IMR-90 (cell line): Measurements from ENCODE around the gene CBX6. TPM values are rescaled to one million over a fixed set of nuclear protein-coding genes. Genes with fewer than 3 reads are reported as not detected.
"Not testable (repeated sequence)": the region's sequence is repeated elsewhere in the genome, so short reads cannot be mapped to it uniquely, and the experiment has no call there.

Experiments
- ATAC-seq: fragments of 200-7000 bp; cut with Tn5 transposase; 2 replicates; pipeline ENCODE4 v1.9.1; 2020; ENCODE audit warnings: low read depth, mild to moderate bottlenecking, moderate library complexity
- BruUV-seq: library from RNA; stranded (reverse); fragments of 400-500 nt; replicated peaks from 2 replicates; lab custom pipeline; 2021; lab: Mats Ljungman, UMichigan
- CTCF ChIA-PET: fragments of 300-600 bp; formaldehyde crosslinking; extraction: SDS; loops from one replicate; lab custom pipeline; 2021; ENCODE audit warnings: antibody characterized with exemption; lab: Yijun Ruan, JAX
- POLR2A ChIA-PET: fragments of 300-600 bp; sonication (Branson Sonifier 250); formaldehyde crosslinking; loops from one replicate; lab custom pipeline; 2022; ENCODE audit warnings: antibody characterized with exemption; ENCODE audit not compliant: unreplicated experiment; lab: Charles Lee
- DNase-seq: peaks from one replicate; pipeline ENCODE4 v3.0.0; 2013
- H2AFZ ChIP-seq: replicated peaks from 2 replicates; pipeline ENCODE3; 2013; ENCODE audit warnings: low read length, mild to moderate bottlenecking; ENCODE audit not compliant: poor library complexity
- H2AK5ac ChIP-seq: 2 replicates; pipeline ENCODE4 v1.6.1; 2013; ENCODE audit warnings: low read depth, low read length, inconsistent platforms
- H2AK9ac ChIP-seq: replicated peaks from 2 replicates; pipeline ENCODE3; 2013; ENCODE audit warnings: mild to moderate bottlenecking, low read depth, low read length, moderate library complexity; ENCODE audit not compliant: poor library complexity
- H2BK120ac ChIP-seq: 2 replicates; pipeline ENCODE4 v1.6.1; 2013; ENCODE audit warnings: low read depth, low read length, inconsistent platforms
- H2BK15ac ChIP-seq: 3 replicates; pipeline ENCODE4 v1.6.1; 2013; ENCODE audit warnings: low read depth, low read length, inconsistent platforms
- H2BK20ac ChIP-seq: 2 replicates; pipeline ENCODE4 v1.6.1; 2013; ENCODE audit warnings: low read depth, mild to moderate bottlenecking, inconsistent platforms, low read length, moderate library complexity
- H2BK5ac ChIP-seq: 2 replicates; pipeline ENCODE4 v1.6.1; 2013; ENCODE audit warnings: mild to moderate bottlenecking, low read depth, low read length, inconsistent platforms; ENCODE audit not compliant: poor library complexity, severe bottlenecking
- H3K14ac ChIP-seq: replicated peaks from 2 replicates; pipeline ENCODE4 v1.6.1; 2013; ENCODE audit warnings: low read depth, low read length, inconsistent platforms
- H3K18ac ChIP-seq: 2 replicates; pipeline ENCODE4 v1.6.1; 2013; ENCODE audit warnings: low read depth, low read length, control low read depth
- H3K23ac ChIP-seq: 2 replicates; pipeline ENCODE4 v1.6.1; 2013; ENCODE audit warnings: low read depth, low read length, inconsistent platforms
- H3K27ac ChIP-seq: 2 replicates; pipeline ENCODE4 v1.5.1; 2013; ENCODE audit warnings: mild to moderate bottlenecking, control low read depth, low read length; ENCODE audit not compliant: insufficient read depth
- H3K27me3 ChIP-seq: 2 replicates; pipeline ENCODE4 v1.6.1; 2013; ENCODE audit warnings: low read length; ENCODE audit not compliant: control insufficient read depth, insufficient read depth
- H3K36me3 ChIP-seq: 2 replicates; pipeline ENCODE4 v1.6.1; 2013; ENCODE audit warnings: low read length, mixed read lengths; ENCODE audit not compliant: control insufficient read depth, insufficient read depth
- H3K4ac ChIP-seq: 2 replicates; pipeline ENCODE4 v1.6.1; 2013; ENCODE audit warnings: low read depth, low read length, inconsistent platforms
- H3K4me1 ChIP-seq: 2 replicates; pipeline ENCODE4 v1.6.1; 2013; ENCODE audit warnings: low read length, mixed read lengths; ENCODE audit not compliant: control insufficient read depth, insufficient read depth
- H3K4me2 ChIP-seq: 2 replicates; pipeline ENCODE4 v1.6.1; 2013; ENCODE audit warnings: low read depth, mild to moderate bottlenecking, control low read depth, low read length, moderate library complexity
- H3K4me3 ChIP-seq: 2 replicates; pipeline ENCODE4 v1.5.1; 2013; ENCODE audit warnings: low read depth, mild to moderate bottlenecking, control low read depth, low read length, moderate library complexity; ENCODE audit not compliant: insufficient read depth
- H3K56ac ChIP-seq: 2 replicates; pipeline ENCODE4 v1.6.1; 2013; ENCODE audit warnings: low read length, inconsistent platforms; ENCODE audit not compliant: insufficient read depth; ENCODE audit errors: extremely low read depth
- H3K79me1 ChIP-seq, 2 experiments: 2 replicates each; pipeline ENCODE4 v1.6.1; 2013; ENCODE audit warnings: low read length in 2 of 2, inconsistent platforms in 1 of 2, low read depth in 1 of 2
- H3K9ac ChIP-seq: 2 replicates; pipeline ENCODE4 v1.6.1; 2013; ENCODE audit warnings: low read depth, low read length, control low read depth
- H3K9me1 ChIP-seq: 2 replicates; pipeline ENCODE4 v1.6.1; 2013; ENCODE audit warnings: low read length, inconsistent platforms; ENCODE audit not compliant: insufficient read depth
- H3K9me3 ChIP-seq: 2 replicates; pipeline ENCODE4 v1.6.1; 2013; ENCODE audit warnings: low read length; ENCODE audit not compliant: control insufficient read depth, insufficient read depth
- H4K20me1 ChIP-seq: 2 replicates; pipeline ENCODE4 v1.6.1; 2013; ENCODE audit warnings: low read length, inconsistent platforms; ENCODE audit not compliant: insufficient read depth
- H4K5ac ChIP-seq: 2 replicates; pipeline ENCODE4 v1.6.1; 2013; ENCODE audit warnings: mild to moderate bottlenecking, low read depth, low read length, control low read depth
- H4K8ac ChIP-seq, 2 experiments: 2 replicates each; pipeline ENCODE4 v1.6.1; 2013; ENCODE audit warnings: low read depth in 2 of 2, low read length in 2 of 2, control low read depth in 1 of 2, inconsistent platforms in 1 of 2
- H4K91ac ChIP-seq: 2 replicates; pipeline ENCODE4 v1.6.1; 2013; ENCODE audit warnings: low read depth, low read length, inconsistent platforms; ENCODE audit not compliant: insufficient read depth
- WGBS, 2 experiments: methylation state at CpG; one replicate each; pipeline versions ENCODE4 v1.1.5 to v1.1.7; 2013; ENCODE audit warnings: missing lambda C conversion rate in 2 of 2; ENCODE audit not compliant: insufficient read length in 1 of 2; ENCODE audit errors: extremely low coverage in 2 of 2; 5-methylcytosine and 5-hydroxymethylcytosine counted together
- dilution Hi-C: fragments of 300-500 bp; cut with HindIII; formaldehyde crosslinking; loops from one replicate; pipeline ENCODE4 v1.14.3; 2018; ENCODE audit warnings: low sequenced_read_pairs; ENCODE audit not compliant: unreplicated experiment
- in situ Hi-C: fragments of 300-500 bp; cut with MboI; formaldehyde crosslinking; loops from 3 replicates; pipeline ENCODE4 v1.14.3; 2019; ENCODE audit warnings: low sequenced_read_pairs, inconsistent platforms, mixed read lengths
- intact Hi-C: fragments of 100-400 bp; cut with micrococcal nuclease; formaldehyde crosslinking; loops from 2 replicates; pipeline ENCODE4 v1.10.0; 2022
- polyA plus RNA-seq, 3 experiments: library from polyadenylated mRNA; depleted of rRNA; stranded (reverse); fragments of >200 nt; gene quantifications; 2 replicates each; pipeline ENCODE4 v1.2.3, GENCODE V29; 2012; ENCODE audit warnings: low replicate concordance in 1 of 3
- total RNA-seq: library from RNA; depleted of rRNA; stranded (reverse); fragments of >200 nt; gene quantifications from 2 replicates; pipeline ENCODE4 v1.2.3, GENCODE V29; 2012

The CBX6 gene
- total and polyA plus RNA-seq, 2 of the 4 experiments (the other 2 are of a cell fraction) = 15.2 to 19.0 TPM

DNA sequence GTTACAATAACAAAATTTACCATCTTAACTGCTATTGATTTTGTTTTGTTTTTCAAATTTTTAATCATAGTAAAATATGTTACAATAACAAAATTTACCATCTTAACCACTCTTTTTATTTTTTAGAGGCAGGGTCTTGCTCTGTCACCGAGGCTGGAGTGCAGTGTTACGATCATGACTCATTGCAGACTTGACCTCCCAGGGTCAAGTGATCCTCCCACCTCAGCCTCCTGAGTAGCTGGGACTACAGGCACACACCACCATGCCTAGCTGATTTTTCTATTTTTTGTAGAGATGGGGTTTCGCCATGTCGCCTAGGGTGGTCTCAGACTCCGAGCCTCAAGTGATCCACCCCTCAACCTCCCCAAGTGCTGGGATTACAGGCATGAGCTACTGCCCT lies 18.1 kb downstream of the CBX6 start:
- H3K27ac ChIP-seq, H4K20me1 ChIP-seq, BruUV-seq, H3K56ac ChIP-seq, H4K91ac ChIP-seq, H3K4me1 ChIP-seq, H3K36me3 ChIP-seq, H3K9me1 ChIP-seq, dilution Hi-C loops, H2BK5ac ChIP-seq, H3K9ac ChIP-seq, DNase-seq, H4K8ac ChIP-seq, H3K4me3 ChIP-seq, H3K4ac ChIP-seq, H2AFZ ChIP-seq, H2AK5ac ChIP-seq, H2BK15ac ChIP-seq, H3K18ac ChIP-seq, H3K9me3 ChIP-seq, ATAC-seq, H2BK120ac ChIP-seq, H2BK20ac ChIP-seq, H3K79me1 ChIP-seq, H3K14ac ChIP-seq, H3K4me2 ChIP-seq, H4K5ac ChIP-seq, H2AK9ac ChIP-seq, POLR2A ChIA-PET, H3K23ac ChIP-seq: not testable (repeated sequence)
- in situ Hi-C loops = loop anchor here (25.0 kb wide), 1 partner anchor 258 kb away; no protein-coding TSS in a partner anchor
- intact Hi-C loops = loop anchor here (5.0 kb wide), 1 partner anchor 87 kb away; no protein-coding TSS in a partner anchor
- no CpG with 5 or more reads among the region's 5 CpGs for WGBS, 2 experiments
- peaks cover 11% of the 10 kb centered on the region for H3K27me3 ChIP-seq
- CTCF ChIA-PET = interaction anchor here (1.8 kb wide), 1 partner anchor 85 kb away, joined by 5 read pairs; no protein-coding TSS in a partner anchor
